CD4-positive, alpha-beta memory T cell (primary cell): ENCODE measurements around the gene GPR108. TPM values are rescaled to one million over a fixed set of nuclear protein-coding genes. Genes with fewer than 3 reads are reported as not detected.

ENCODE experiments used
- CTCF ChIA-PET: fragments of 350-600 bp; sonication (Branson Sonifier 250); formaldehyde crosslinking; loops from one replicate; lab custom pipeline; 2021; ENCODE audit warnings: inconsistent platforms; ENCODE audit not compliant: partially characterized antibody; lab: Charles Lee
- POLR2A ChIA-PET: fragments of 350-600 bp; sonication (Branson Sonifier 250); formaldehyde crosslinking; loops from one replicate; lab custom pipeline; 2021; ENCODE audit not compliant: partially characterized antibody; lab: Charles Lee
- DNase-seq, 5 donors: peaks; one replicate each; pipeline versions ENCODE4 v3.0.0 to v3.0.0-alpha.2; 2020 to 2022; ENCODE audit warnings: mixed read lengths in 1 of 5
- H3K27ac ChIP-seq: one replicate; pipeline ENCODE4 v1.7.0; 2013; ENCODE audit warnings: low read depth, low read length
- H3K27me3 ChIP-seq: 2 replicates; pipeline ENCODE4 v1.7.0; 2013; ENCODE audit warnings: mild to moderate bottlenecking, low read length, moderate library complexity; ENCODE audit not compliant: insufficient read depth
- H3K36me3 ChIP-seq: 2 replicates; pipeline ENCODE4 v1.7.0; 2013; ENCODE audit warnings: mild to moderate bottlenecking, low read length, moderate library complexity; ENCODE audit not compliant: insufficient read depth
- H3K4me1 ChIP-seq: 2 replicates; pipeline ENCODE4 v1.7.0; 2013; ENCODE audit warnings: mild to moderate bottlenecking, low read length, moderate library complexity; ENCODE audit not compliant: insufficient read depth
- H3K4me3 ChIP-seq, 2 donors: one replicate each; pipeline ENCODE4 v1.7.0; 2013; ENCODE audit warnings: low read length in 2 of 2, mild to moderate bottlenecking in 1 of 2
- H3K9me3 ChIP-seq, 2 donors: one replicate each; pipeline ENCODE4 v1.7.0; 2013; ENCODE audit warnings: low read length in 2 of 2, control low read depth in 1 of 2; ENCODE audit not compliant: control insufficient read depth in 1 of 2
- H3K27ac Mint-ChIP-seq, 7 donors: one replicate each; pipeline ENCODE4 v1.8.0; 2020 to 2021; ENCODE audit warnings: mixed read lengths in 7 of 7, mild to moderate bottlenecking in 6 of 7, inconsistent platforms in 3 of 7, moderate library complexity in 3 of 7
- H3K27me3 Mint-ChIP-seq, 2 donors: one replicate each; pipeline ENCODE4 v1.8.0; 2020 to 2021; ENCODE audit warnings: mixed read lengths in 2 of 2
- H3K36me3 Mint-ChIP-seq, 2 donors: one replicate each; pipeline ENCODE4 v1.8.0; 2020 to 2021; ENCODE audit warnings: mixed read lengths in 2 of 2, inconsistent platforms in 1 of 2, mild to moderate bottlenecking in 1 of 2
- H3K4me1 Mint-ChIP-seq, 4 donors: one replicate each; pipeline ENCODE4 v1.8.0; 2020 to 2021; ENCODE audit warnings: mixed read lengths in 4 of 4, mild to moderate bottlenecking in 1 of 4
- H3K4me3 Mint-ChIP-seq, 8 donors: one replicate each; pipeline ENCODE4 v1.8.0; 2020 to 2021; ENCODE audit warnings: mixed read lengths in 8 of 8, mild to moderate bottlenecking in 7 of 8, moderate library complexity in 6 of 8, inconsistent platforms in 3 of 8
- H3K9me3 Mint-ChIP-seq, 8 donors: one replicate each; pipeline ENCODE4 v1.8.0; 2020 to 2021; ENCODE audit warnings: mixed read lengths in 8 of 8, mild to moderate bottlenecking in 5 of 8, inconsistent platforms in 3 of 8, moderate library complexity in 1 of 8
- intact Hi-C: fragments of 100-400 bp; cut with micrococcal nuclease; formaldehyde crosslinking; loops from one replicate; pipeline ENCODE4 v1.15.1; 2023
- polyA plus RNA-seq, 2 donors: library from polyadenylated mRNA; unstranded; fragments of 300-500 nt; fragmentation: Illumina TruSeq; gene quantifications; one replicate each; pipeline ENCODE4 v1.2.3, GENCODE V29; 2021
- total RNA-seq, 2 experiments: library from RNA; stranded (reverse); gene quantifications; one replicate each; pipeline ENCODE4 v1.2.3, GENCODE V29; 2021

GPR108 gene
- total and polyA plus RNA-seq, 4 experiments from 2014 or later = 75.6 to 183 (median 92.3) TPM

- intact Hi-C loops = no loop called here
- Histone ChIP-seq H3K9me3 (no peaks in the 10 kb centered on the region), H3K27me3 (no peaks in the 10 kb centered on the region), H3K36me3 (no peaks in the 10 kb centered on the region), H3K4me3 (no peak overlapping the region), H3K27ac (peak overlapping the region; percentile 97), H3K4me1 (peaks cover 59% of the 10 kb centered on the region)
- H3K27ac Mint-ChIP-seq = peak overlapping the region; percentile 89 to 99 (median 96)
- H3K36me3 Mint-ChIP-seq = peaks cover 0 to 20% of the 10 kb centered on the region in 2 donors
- DNase-seq = no peak
- ChIA-PET POLR2A (interaction anchor here (0.8 to 10.7 kb wide), 8 partner anchors 8 to 99 kb away, joined by 3 to 227 read pairs (median 4); partner anchors contain the start of gene TNFSF14), CTCF (interaction anchor here (1.0 to 5.4 kb wide), 7 partner anchors 11 to 139 kb away, joined by 3 to 46 read pairs (median 7); partner anchors contain the start of gene GPR108)
- no peaks in the 10 kb centered on the region for H3K27me3 Mint-ChIP-seq
- no peaks in the 10 kb centered on the region for H3K9me3 Mint-ChIP-seq
- H3K4me3 Mint-ChIP-seq = no peak overlapping the region
- peaks cover 33 to 71% (median 51%) of the 10 kb centered on the region in 4 donors for H3K4me1 Mint-ChIP-seq
Measured at GRCh38 chr19:6769006-6769619, 31.7 kb upstream of the GPR108 start.

- Mint-ChIP-seq H3K9me3 (no peaks in the 10 kb centered on the region), H3K27ac (peak overlapping the region; percentile 89 to 99 (median 96)), H3K36me3 (peaks cover 0 to 16% of the 10 kb centered on the region in 2 donors), H3K27me3 (no peaks in the 10 kb centered on the region), H3K4me1 (peaks cover 31 to 67% (median 46%) of the 10 kb centered on the region in 4 donors), H3K4me3 (peak overlapping the region; percentile 91 to 98 (median 94))
- H3K36me3 ChIP-seq = peaks cover 3% of the 10 kb centered on the region
- peak overlapping the region in 1 of 2 donors; percentile 80 for H3K4me3 ChIP-seq
- DNase-seq = peak in 1 of 5 donors; percentile 44
- ChIA-PET CTCF (interaction anchor here (1.0 to 5.4 kb wide), 7 partner anchors 12 to 252 kb away, joined by 3 to 46 read pairs (median 4); partner anchors contain the start of gene GPR108), POLR2A (interaction anchor here (0.8 to 10.7 kb wide), 10 partner anchors 16 to 301 kb away, joined by 3 to 227 read pairs (median 3); partner anchors contain the start of genes GPR108, TNFSF14 and ZNF557)
- no peaks in the 10 kb centered on the region for H3K27me3 ChIP-seq
- peaks cover 54% of the 10 kb centered on the region for H3K4me1 ChIP-seq
- intact Hi-C loops = no loop called here
- H3K27ac ChIP-seq = peak overlapping the region; percentile 97
- no peaks in the 10 kb centered on the region for H3K9me3 ChIP-seq
Measured at GRCh38 chr19:6768236-6768785, 30.9 kb upstream of the GPR108 start.

GRCh38 chr19:6767357-6768235 lies 30.2 kb upstream of the GPR108 start, which contains the start of gene SH2D3A:
SH2D3A (minus strand) TSS chr19:6767435; CDS start chr19:6763748, 3,687 bp downstream.
- peak within 1 kb of the TSS; percentile 91 to 98 (median 94) for H3K4me3 Mint-ChIP-seq
- intact Hi-C loops = loop anchor here (1.0 to 2.0 kb wide), 6 partner anchors 14 to 251 kb away; partner anchors contain the start of gene TRIP10
- Histone ChIP-seq H3K27ac (peak within 1 kb of the TSS; percentile 97), H3K4me3 (peak within 1 kb of the TSS; percentile 63 to 80), H3K27me3 (no peaks in the 10 kb centered on the region), H3K36me3 (peaks cover 3% of the 10 kb centered on the region), H3K9me3 (no peaks in the 10 kb centered on the region), H3K4me1 (peaks cover 54% of the 10 kb centered on the region)
- POLR2A ChIA-PET = interaction anchor here (1.0 to 10.7 kb wide), 12 partner anchors 12 to 302 kb away, joined by 3 to 227 read pairs (median 4); partner anchors contain the start of genes GPR108, TRIP10 and ZNF557
- no peaks in the 10 kb centered on the region for H3K27me3 Mint-ChIP-seq
- peak within 1 kb of the TSS; percentile 89 to 99 (median 96) for H3K27ac Mint-ChIP-seq
- peaks cover 0 to 14% of the 10 kb centered on the region in 2 donors for H3K36me3 Mint-ChIP-seq
- DNase-seq = peak; percentile 96 to 99 (median 96)
- H3K9me3 Mint-ChIP-seq = no peaks in the 10 kb centered on the region
- CTCF ChIA-PET = interaction anchor here (1.2 to 5.4 kb wide), 8 partner anchors 12 to 251 kb away, joined by 3 to 46 read pairs (median 6); partner anchors contain the start of gene GPR108
- peaks cover 31 to 67% (median 44%) of the 10 kb centered on the region in 4 donors for H3K4me1 Mint-ChIP-seq

- H3K4me1 Mint-ChIP-seq = peaks cover 28 to 63% (median 39%) of the 10 kb centered on the region in 4 donors
- H3K27ac ChIP-seq = peak overlapping the region; percentile 97
Measured at GRCh38 chr19:6767081-6767356, 29.6 kb upstream of the GPR108 start.

DNA sequence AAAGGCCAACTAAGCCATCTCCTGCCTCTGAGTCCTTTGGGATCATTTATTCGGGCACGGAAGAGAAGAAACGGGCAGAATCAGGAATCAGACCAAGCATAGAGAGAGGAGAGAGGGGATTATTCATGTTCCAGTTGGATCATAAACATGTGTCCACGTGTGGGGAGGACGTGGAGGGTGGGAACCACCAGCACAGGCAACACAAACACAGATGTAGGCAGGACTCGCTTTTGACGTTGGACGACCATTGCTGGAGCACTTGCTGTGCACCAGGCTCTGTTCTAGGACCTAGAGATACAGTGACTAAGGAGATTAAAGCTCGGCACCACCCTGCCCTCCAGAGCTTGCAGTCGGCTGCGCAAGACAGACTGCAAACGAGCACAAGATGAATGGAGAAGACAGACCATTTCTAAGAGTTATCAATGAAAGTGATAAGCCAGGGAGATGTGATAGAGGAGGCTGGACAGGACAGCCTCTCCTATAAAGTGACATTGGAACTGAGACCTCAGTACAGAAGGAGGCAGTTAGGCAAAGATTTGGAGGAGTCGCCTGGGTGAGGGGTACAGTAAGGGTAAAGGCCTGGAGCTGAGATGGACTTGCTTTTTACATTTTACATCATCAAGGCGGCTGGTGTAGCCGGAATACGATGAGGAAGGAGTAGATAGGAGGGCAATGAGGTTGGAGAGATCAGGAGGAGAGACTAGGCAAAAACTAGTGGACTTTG lies 29.1 kb upstream of the GPR108 start:
- peaks cover 50% of the 10 kb centered on the region for H3K4me1 ChIP-seq
- ChIA-PET CTCF (interaction anchor here (0.7 to 2.4 kb wide), 4 partner anchors 28 to 97 kb away, joined by 3 to 7 read pairs (median 6); no protein-coding TSS in a partner anchor), POLR2A (interaction anchor here (1.1 to 10.7 kb wide), 10 partner anchors 9 to 124 kb away, joined by 3 to 227 read pairs (median 6); partner anchors contain the start of genes GPR108 and TRIP10)
- Mint-ChIP-seq H3K27ac (peak overlapping the region; percentile 89 to 99 (median 96)), H3K9me3 (no peaks in the 10 kb centered on the region), H3K4me1 (peaks cover 25 to 58% (median 37%) of the 10 kb centered on the region in 4 donors), H3K27me3 (no peaks in the 10 kb centered on the region), H3K36me3 (peaks cover under 1 to 10% of the 10 kb centered on the region in 2 donors), H3K4me3 (peak overlapping the region; percentile 91 to 98 (median 94))
- H3K36me3 ChIP-seq = peaks cover 8% of the 10 kb centered on the region
- DNase-seq = peak in 1 of 5 donors; percentile 14
- no peaks in the 10 kb centered on the region for H3K9me3 ChIP-seq
- H3K27me3 ChIP-seq = no peaks in the 10 kb centered on the region
- H3K4me3 ChIP-seq = peak overlapping the region; percentile 63 to 80
- intact Hi-C loops = loop anchor here (1.0 to 2.0 kb wide), 6 partner anchors 13 to 250 kb away; partner anchors contain the start of gene TRIP10
- H3K27ac ChIP-seq = peak overlapping the region; percentile 97

More at GRCh38 chr19:6767081-6767356, 29.6 kb upstream of the GPR108 start:
- peak overlapping the region; percentile 91 to 98 (median 94) for H3K4me3 Mint-ChIP-seq
- CTCF ChIA-PET = interaction anchor here (0.7 to 2.4 kb wide), 5 partner anchors 29 to 250 kb away, joined by 3 to 7 read pairs (median 5); no protein-coding TSS in a partner anchor
- H3K36me3 Mint-ChIP-seq = peaks cover 0 to 12% of the 10 kb centered on the region in 2 donors
- intact Hi-C loops = loop anchor here (1.0 to 2.0 kb wide), 6 partner anchors 14 to 250 kb away; partner anchors contain the start of gene TRIP10
- peak in 1 of 5 donors; percentile 80 for DNase-seq
- POLR2A ChIA-PET = interaction anchor here (1.1 to 10.7 kb wide), 10 partner anchors 11 to 123 kb away, joined by 3 to 227 read pairs (median 4); partner anchors contain the start of genes GPR108 and TRIP10
- peak overlapping the region; percentile 89 to 99 (median 96) for H3K27ac Mint-ChIP-seq
- Histone ChIP-seq H3K4me1 (peaks cover 49% of the 10 kb centered on the region), H3K9me3 (no peaks in the 10 kb centered on the region), H3K36me3 (peaks cover 3% of the 10 kb centered on the region), H3K27me3 (no peaks in the 10 kb centered on the region), H3K4me3 (peak overlapping the region; percentile 63 to 80)
- no peaks in the 10 kb centered on the region for H3K9me3 Mint-ChIP-seq
- no peaks in the 10 kb centered on the region for H3K27me3 Mint-ChIP-seq
